Pons (tissue), 1 donor: ENCODE measurements around the gene GPR75.
"Not testable (repeated sequence)": the region's sequence is repeated elsewhere in the genome, so short reads cannot be mapped to it uniquely, and the experiment has no call there.

Experiments used
- DNase-seq: peaks from one replicate; pipeline ENCODE4 v3.0.0-alpha.2; 2016; ENCODE audit warnings: low spot score

GPR75 gene

GRCh38 chr2:53852532-53852931 is 7.2 kb downstream of the GPR75 start:
- DNase-seq, result no peak

DNA sequence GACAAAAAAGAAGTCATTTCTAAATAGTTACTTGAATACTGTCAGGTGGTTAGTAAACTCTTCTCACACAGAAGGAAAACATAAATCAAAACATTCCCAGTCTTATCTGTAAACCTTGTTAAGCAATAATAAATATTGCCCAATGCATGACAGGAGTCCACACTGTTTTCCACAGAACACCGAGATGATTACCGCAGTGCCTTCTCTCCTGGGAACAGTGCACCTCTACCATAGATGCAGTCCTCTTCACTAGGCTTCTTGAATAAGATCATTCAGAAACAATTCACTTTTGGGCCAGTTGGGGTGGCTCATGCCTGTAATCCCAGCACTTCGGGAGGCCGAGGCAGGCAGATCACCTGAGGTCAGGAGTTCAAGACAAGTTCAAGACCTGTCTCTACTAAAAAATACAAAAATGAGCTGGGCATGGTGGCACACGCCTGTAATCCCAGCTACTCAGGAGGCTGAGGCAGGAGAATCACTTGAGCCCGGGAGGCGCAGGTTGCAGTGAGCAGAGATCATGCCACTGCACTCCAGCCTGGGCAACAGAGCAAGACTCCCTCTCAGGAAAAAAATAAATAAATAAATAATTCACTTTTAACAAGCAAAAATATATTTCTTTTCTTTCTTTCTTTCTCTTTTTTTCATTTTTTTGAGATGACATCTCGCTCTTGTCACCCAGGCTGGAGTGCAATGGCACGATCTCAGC is 8.6 kb downstream of the GPR75 start:
- not testable (repeated sequence) for DNase-seq

- no peak for DNase-seq
Observed at GRCh38 chr2:53848062-53848461, 11.7 kb downstream of the GPR75 start.

DNA sequence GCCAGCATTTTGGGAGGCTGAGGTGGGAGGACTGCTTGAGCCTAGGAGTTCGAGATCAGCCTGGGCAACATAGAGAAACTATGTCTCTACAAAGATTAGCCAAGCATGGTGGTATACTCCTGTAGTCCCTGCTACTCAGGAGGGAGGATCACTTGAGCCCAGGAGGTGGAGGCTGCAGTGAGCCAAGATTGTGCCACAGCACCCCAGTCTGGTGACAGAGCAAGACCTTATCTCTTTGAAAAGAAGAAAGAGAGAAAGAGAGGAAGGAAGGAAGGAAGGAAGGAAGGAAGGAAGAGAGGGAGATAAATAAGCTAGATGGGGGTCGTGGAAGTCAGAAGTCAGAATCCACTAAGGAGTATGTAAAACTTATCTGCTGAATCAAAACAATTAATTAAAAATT is 16.2 kb downstream of the GPR75 start:
- no peak for DNase-seq

- DNase-seq, result no peak
Observed at GRCh38 chr2:53842891-53843290, 16.9 kb downstream of the GPR75 start.

- DNase-seq, result not testable (repeated sequence)
Observed at GRCh38 chr2:53841651-53842050, 18.1 kb downstream of the GPR75 start.

- DNase-seq, result no peak
Observed at GRCh38 chr2:53840580-53840979, 19.2 kb downstream of the GPR75 start.

GRCh38 chr2:53829980-53830290 is 29.8 kb downstream of the GPR75 start:
- not testable (repeated sequence) for DNase-seq

GRCh38 chr2:53829273-53829979 is 30.3 kb downstream of the GPR75 start:
- no peak for DNase-seq

- DNase-seq, result no peak
Observed at GRCh38 chr2:53828331-53828730, 31.4 kb downstream of the GPR75 start.

DNA sequence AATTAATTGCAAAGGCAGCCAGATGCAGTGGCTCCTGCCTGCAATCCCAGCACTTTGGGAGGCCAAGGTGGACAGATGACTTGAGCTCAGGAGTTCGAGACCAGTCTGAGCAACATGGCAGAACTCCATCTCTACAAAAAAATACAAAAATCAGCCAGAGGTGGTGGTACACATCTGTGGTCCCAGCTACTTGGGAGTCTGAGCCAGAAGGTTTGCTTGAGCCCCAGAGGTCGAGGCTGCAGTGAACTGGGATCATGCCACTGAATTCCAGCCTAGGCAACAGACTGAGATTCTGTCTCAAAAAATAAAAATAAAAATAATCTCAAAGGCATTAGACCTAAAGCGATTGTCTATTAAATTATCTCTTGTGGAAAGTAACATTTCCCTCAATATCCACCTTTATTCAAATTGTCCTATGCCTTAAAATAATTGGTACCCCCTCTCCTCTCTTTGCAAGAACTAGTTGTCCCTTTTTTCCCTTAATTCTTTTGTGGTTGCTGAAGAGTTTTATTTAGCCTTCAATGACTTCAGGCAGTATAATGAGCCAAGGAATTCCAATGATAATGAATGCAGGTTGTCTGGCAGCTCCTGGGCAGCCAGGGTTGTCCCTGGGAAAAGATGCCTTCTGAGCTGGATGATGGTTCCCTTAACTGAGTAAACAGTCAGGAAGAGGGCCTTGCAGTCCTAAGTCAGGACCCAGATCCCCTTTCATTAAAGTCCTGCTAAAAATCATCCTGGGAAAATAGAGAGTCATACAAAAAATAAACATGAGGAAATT is 32.2 kb downstream of the GPR75 start:
- DNase-seq, result peak; percentile 52

DNA sequence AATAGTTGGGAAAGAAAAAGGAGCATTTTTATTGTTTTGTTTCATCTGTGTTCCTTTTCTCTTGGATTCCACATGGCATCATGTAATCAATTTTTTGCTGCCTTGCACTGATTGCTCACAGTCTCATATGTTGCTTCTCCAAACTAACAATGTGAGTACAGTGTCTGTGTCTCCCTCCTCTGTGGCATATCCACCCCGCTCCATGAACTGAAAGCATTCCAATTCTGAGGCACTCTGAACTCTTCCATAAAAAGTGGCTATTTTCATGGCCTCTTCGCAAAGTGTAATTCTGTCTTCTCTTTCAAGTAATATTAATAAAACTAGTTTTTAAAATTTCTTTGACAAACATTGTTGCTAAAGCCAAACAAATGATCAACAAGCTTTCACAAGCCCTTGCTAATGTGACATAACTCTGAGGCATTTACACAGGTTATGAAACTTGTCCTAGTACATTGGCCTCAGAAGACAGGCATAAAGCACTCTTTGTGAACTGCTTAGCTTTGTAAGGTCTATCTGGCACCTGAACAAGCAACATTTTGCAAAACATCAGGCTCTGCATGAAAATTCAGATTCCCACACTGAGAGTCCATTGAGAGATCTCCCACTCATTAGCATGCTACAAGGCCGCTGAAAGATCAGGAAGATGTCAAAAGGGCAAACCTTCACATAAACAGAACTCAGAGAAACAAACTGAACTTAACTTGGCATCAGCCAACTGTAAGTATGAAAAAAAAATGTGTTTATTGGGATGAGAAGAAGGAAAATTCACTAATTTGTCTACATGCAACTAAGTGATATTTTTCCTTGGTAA is 33.0 kb downstream of the GPR75 start:
- peak; percentile 80 for DNase-seq

GRCh38 chr2:53826030-53826410 is 33.7 kb downstream of the GPR75 start:
- no peak for DNase-seq

DNA sequence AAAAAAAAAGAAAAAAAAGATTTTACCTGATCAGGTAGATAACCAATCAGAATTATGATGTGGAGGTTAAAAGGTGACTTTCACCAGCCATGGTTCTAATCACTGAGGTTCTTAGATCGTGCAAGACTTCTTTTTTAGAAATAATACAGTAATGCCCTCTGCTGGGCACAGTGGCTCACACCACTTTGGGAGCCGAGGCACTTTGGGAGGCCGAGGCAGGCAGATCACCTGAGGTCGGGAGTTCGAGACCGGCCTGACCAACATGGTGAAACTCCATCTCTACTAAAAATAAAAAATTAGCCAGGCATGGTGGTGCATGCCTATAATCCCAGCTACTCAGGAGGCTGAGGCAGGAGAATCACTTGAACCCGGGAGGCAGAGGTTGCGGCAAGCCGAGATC is 36.1 kb downstream of the GPR75 start:
- DNase-seq, result not testable (repeated sequence)

DNA sequence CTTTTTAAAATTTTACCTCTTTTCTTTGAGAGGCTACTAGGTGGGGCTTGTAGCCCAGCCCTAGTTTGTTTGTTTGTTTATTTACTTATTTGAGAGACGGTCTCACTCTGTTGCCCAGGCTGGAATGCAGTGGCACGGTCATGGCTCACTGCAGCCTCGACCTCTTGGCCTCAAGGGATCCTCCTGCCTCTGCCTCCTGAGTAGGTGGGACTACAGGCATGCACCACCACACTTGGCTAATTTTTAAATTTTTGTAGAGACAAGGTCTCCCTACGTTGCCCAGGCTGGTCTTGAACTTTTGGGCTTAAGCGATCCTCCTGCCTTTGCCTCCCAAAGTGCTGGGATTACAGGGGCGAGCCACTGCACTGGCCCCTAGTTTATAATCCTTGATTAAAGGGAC is 38.0 kb downstream of the GPR75 start:
- no peak for DNase-seq

DNA sequence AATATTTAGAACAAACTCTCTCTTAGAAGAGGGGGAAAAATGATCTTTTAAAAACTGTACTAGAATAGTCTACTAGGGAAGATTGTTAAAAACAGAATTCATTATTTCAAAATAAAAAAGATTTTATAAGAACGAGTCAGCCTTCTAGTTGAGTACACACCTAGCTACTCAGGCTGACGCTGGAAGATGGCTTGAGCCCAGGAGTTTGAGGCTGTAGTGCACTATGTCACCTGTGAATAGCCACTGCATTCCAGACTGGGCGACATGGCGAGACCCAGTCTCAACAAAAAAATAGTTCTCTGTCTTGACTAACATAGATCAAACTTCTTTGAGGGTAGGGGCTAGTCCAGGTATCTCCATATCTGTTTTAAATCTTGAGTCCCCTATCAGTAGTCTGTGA is 39.1 kb downstream of the GPR75 start:
- DNase-seq, result no peak

DNA sequence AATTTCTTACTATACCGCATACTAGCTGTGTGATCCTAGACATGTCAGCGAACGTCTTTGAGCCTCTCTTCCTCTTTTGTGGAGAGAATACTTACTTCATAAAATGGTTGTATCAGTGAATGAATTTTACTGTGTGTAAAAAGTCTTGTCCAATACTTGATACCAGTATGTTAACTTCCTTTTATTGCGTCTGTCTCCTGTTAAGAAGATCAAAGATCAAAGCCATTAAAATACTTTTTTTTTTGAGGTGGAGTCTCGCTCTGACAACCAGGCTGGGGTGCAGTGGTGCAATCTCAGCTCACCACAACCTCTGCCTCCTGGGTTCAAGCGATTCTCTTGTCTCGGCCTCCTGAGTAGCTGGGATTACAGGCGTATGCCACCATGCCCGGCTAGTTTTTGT is 39.7 kb downstream of the GPR75 start:
- no peak for DNase-seq

DNA sequence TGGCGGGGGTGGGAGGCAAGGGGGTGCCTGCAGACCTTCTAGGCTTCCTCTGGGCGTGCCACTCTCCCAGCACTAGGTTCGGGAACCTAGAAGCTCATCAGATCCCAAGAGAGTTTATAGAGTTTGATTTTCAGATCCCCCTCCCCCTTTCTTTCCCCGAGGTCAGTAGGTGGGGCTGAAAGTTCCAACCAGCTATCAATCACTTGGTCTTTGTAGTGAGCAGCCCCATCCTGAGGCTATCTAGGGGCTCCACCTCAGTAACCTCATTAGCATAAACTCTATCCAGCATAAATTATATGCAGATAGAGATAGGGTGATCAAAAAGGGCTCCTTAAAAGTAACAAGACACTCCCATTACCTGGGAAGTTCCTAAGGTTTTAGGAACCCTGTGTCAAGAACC is 40.1 kb downstream of the GPR75 start:
- DNase-seq, result no peak

GRCh38 chr2:53818854-53819435 is 40.8 kb downstream of the GPR75 start:
- DNase-seq, result no peak

DNA sequence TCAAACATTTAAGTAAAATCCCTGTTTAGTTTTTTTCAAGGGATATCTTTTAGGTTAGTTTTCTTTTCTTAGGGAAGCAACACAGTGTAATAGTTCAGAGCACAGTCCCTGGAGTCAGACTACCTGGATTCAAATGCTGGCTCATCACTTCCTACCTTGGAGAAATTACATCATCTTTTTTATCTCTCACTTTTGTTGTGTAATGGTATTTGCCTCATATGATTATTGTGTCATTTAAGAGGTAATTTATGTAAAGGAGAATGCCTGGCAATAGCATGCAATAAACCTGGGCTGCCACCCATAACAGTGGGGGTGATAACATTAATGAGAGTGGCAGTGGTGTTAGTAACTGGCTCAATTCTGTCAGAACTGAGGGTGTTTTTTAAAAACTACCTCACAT is 46.6 kb downstream of the GPR75 start:
- no peak for DNase-seq

DNA sequence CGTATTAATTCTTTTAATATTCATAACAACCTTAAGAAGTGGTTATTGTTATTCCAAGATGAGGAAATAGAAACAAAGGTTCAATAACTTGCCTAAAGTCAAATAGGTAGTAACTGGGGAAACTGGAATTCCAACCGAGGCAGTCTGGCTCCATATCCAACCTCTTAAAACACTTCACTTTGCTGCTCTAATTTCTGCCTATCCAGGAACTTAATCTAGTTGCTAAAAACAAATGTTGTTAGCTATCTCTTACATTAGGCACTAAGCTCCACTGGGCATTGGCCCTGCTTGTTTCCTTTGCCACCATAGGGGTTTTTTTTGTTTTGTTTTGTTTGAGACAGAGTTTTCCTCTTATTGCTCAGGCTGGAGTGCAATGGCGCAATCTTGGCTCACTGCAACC is 48.2 kb downstream of the GPR75 start:
- no peak for DNase-seq
